Stimulated activated naive CD8-positive, alpha-beta T cell treated with anti-CD3 and anti-CD28 coated beads, Interleukin-15, Interleukin-2, amounts not matched to agents 100 U/mL and 50 U/mL, for 24 hours (primary cell): ENCODE measurements around the gene ZCCHC14.
"Not testable (repeated sequence)": the region's sequence is repeated elsewhere in the genome, so short reads cannot be mapped to it uniquely, and the experiment has no call there.

ENCODE experiments used
- ATAC-seq: fragments of 150-1000 bp; cut with Tn5 transposase; one replicate; pipeline ENCODE4 v1.10.0; 2021
- DNase-seq: peaks from one replicate; pipeline ENCODE4 v3.0.0; 2021

The ZCCHC14 gene

DNA sequence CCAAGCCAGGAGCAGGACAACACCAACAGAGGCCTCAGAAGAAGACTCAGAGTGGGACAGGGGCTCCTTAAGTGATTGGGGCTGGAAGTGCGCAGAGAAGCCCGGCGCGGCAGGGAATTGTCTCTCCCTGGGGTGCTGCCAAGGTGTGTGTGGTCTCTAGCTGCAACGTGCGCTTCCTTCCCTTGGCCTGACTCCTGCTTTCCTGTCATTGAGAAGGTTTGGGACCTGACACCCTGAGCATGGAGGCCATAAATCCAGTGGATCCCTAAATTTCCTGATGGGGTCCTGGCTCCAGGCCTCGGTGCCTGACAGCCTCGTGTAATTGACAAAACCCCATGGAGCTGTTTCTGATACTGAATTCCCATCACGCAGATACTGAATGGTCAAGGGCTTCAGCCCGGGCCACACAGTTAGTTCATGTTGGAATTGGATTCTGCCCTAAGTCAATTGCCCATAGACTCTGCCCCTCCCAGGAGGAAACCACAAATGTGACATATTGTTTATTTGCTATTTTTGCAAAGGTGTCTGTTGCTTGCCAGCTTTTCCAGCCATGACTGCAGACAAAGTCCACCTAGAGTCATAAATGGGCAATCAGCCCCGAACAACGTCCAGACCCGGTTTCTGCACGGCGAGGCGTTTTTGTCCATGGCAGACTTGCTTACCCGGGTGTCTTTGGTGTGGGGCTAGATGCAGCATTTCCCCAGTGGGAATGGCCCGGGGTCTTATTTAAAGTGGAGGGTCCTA is 4.4 kb upstream of the ZCCHC14 start:
- not testable (repeated sequence) for DNase-seq, ATAC-seq

DNA sequence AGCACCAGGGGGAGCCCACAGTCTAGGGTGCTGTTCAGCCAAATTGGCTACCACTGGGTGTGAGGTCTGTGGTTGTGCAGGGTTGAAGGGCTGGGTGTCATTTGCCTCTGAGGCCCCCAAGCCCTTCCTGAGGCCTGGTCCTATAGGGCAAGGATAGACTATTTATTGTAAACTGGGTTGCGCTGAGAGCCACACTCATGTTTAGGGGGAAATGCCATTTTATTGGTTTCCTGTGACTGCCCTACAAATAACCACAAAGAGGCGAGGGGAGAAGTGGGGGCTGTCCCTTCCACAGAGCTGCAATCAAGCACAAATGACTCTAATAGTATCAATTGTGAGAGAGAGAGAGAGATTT is 3.6 kb upstream of the ZCCHC14 start:
- DNase-seq (peak; percentile 36), ATAC-seq (peak; percentile 40)

DNA sequence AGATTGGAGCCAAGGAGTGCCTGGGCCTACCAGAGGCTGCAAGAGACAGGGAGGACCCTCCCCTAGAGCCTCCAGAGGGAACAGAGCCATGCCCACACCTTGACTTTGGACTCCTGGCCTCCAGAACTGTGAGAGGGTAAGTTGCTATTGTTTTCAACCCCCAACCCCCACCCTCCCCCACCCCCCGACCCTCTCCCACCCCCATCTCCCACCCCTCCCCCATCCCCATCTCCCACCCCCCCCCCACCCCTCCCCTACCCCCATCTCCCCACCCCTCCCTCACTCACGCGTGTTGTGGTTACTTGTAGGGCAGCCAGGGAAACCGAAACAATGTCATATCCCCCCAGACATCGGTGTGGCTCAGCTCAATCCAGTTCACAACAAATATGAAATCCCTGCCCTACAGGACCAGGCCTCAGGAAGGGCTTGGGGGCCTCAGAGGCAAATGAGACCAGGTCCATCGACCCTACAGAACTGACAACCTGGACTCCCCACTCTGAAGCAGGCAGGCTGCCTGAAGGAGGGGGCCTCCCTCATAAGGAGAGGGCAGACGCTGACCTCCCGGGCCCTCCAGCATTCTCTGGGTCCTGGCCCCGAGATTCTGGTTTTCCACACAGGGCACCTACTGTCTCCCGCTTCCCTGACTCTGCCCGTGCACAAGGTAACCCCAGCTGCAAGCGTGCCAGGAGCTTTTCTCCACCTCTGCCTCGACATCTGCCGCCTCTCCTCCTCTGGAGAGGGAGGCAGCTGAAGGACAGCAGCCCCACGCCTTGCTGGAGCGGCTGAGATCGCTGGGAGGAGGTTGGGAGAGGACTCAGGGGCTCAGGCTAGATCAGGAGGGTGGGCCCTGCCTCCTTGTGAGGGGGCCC is 3.0 kb upstream of the ZCCHC14 start:
- no peak for DNase-seq
- ATAC-seq, result no peak

DNA sequence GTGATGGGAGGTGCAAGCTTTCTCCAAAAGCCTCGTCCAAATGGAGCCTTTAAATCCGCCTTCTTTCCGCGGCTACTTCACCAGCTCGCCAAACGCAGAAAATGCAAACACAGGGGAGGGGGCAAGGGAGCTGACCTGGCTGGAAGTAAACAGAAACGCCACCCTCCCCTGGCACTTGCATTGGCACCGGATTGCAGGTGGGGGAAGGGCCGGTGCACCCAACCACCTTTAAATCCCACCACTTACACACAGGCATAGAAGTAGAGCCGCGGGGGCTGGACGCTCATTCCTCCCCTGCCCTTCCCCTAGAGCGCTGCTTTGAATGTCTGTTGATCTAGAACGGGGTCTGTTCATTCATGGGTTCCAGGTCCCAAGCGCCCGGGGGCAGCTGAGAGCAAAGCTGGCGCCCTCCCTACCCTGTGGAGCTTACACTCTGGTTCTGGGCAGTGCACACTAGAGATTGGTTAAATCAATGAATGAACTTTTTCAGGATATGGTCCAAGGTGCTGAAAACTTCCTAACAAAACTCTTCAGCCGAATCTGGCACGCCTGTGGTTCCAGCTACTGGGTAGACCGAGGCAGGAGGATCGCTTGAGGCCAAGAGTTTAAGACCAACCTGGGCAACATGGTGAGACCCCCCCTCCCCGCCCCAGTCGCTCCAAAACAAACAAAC is 920 bp upstream of the ZCCHC14 start:
- ATAC-seq (no peak), DNase-seq (peak; percentile 9)

DNA sequence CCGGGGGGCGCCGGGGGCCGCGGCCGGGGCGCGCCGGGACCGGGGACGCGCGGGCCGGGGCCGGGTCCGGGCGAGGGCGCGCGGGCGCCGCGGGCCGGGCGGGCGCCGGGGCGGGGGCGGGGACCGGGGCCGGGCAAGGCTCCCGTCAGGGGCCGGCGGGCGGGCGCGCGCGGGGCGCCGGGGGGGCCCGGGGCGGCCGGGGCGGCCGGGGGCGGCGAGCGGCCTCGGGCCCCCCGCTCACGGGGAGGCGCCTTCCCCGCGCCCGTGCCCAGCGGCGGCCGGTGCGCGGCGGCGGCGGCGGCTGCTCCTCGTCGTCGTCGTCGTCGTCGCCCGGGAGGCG is 563 bp downstream of the ZCCHC14 start:
- DNase-seq (peak; percentile 10), ATAC-seq (no peak)

DNA sequence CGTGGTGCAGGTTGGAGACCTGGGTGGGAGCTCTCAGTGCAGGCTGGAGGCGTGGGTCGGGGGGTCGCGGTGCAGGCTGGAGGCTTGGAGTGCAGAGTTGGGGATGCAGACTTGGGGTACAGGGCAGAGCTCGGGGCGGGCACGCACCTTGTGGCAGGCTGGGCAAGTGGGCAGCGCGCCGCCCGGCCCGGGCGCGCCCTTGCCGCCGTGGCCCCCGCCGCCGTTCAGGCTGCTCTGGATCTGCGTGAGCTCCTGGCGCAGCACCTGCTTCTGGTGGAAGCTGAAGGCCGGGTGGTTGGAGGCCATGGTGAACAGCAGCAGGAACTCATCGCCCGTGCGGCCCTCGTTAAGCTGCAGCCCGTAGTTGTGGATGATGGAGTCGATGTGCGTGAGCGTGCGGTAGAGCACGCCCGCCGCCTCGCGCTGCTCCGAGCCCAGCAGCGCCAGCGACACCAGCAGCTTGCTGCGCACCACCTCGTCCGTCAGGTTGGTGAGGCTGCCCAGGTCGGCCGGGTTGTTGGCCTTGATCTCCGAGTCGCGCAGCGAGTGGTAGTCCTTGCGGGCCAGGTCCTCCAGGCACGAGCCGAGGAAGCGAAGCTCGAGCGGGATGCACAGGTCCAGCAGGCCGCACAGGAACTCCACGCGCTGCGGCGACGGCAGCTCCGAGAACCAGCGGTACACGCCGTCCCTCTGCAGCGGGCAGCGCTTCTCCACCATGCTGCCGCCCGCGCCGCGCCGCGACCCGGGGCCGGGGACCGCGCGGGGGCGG is 1.1 kb downstream of the ZCCHC14 start:
- peak; percentile 29 for DNase-seq

DNA sequence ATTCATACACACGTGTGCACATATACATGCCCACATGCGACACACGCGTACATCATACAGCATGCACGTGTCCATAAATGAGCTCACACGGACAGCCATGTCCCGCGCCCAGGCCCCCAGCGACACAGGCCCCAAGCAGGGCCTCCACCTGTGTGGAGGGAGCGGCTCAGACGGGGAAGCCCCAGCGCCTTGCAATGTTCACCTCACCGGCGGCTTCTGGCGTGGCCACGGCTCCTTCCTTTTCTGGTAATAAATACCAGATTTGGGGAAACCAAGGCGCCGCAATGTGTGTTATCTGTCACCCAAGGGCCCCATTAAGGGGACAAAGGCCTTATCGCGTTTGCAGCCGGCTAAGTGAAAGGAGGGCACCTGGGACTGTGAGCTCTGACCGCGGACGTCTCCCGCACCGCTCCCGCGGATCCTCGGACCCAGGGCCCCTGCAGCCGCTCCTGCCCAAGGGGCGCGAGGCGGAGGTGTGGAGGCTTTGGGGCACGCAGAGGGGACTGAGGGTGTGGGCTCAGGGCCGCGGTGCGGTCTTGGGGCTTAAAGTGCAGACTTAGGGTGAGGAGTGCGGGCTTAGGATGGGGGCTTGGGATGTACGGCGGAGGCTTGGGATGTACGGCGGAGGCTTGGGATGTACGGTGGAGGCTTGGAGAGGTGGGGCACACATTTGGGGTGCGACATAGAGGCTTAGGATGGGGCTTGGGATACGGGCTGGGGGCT is 1.9 kb downstream of the ZCCHC14 start:
- ATAC-seq, result peak; percentile 50
- DNase-seq, result peak; percentile 74

More for the DNA sequence above, 1.1 kb downstream of the ZCCHC14 start:
- ATAC-seq, result no peak

DNA sequence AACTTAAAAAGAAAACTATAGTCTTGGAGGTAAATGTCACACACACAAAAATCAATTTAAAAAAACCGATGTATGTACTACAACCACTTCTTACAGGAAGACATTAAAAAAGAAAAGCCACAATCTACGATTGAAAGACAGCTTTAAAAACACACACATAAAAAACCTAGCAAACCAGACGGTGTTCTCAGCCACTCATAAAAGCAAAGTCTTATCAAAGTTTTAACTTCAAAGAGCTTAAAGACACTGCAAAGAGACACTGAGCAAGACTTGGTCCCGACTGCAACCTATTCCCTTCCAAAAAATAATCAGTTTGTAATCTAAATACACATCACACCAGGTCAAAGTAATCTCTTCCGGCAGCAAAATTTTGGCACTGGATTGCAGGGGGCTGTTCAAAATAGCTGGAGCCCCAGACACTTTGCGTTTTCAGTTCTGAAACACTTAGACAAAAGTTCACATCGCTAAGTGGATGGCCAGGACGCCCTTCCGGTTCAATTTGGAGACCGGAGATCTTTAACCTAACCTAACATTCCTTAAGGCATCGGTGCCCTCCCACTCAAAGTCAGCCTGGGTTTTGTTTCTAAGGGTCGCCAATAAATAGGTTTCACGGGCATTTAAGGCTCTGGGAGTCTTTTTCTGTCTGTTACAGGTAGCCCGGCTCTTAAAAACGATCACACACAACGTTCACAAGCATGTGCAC is 2.6 kb downstream of the ZCCHC14 start:
- ATAC-seq (no peak), DNase-seq (peak; percentile 11)

DNA sequence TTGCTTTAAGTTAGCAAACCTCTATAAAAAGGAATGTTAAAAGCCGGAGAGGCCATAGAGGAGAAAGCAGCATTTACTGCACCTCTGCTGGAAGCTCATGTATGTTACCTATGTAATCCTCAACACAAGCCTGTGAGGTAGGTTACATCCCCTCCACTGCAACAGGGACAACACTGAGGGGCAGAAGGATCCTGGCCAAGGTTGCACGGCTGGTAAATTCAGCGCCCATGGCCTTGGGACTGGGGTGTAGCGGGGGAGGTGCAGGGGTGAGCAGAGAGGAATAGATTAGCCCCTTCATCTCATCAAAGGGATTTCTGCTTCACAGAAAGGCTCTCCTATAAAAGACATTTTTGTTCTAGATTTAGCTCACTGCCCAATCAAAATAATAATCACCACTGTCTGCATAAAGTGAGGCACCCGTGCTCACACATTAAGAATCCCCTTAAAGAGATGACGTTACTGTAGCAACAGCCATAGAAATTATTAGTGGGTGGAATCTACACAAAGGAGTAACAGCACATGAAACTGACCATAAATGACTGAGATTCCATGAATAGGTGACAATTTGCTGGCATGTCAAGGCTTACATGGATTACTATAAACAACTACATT is 3.3 kb downstream of the ZCCHC14 start:
- no peak for DNase-seq
- no peak for ATAC-seq

DNA sequence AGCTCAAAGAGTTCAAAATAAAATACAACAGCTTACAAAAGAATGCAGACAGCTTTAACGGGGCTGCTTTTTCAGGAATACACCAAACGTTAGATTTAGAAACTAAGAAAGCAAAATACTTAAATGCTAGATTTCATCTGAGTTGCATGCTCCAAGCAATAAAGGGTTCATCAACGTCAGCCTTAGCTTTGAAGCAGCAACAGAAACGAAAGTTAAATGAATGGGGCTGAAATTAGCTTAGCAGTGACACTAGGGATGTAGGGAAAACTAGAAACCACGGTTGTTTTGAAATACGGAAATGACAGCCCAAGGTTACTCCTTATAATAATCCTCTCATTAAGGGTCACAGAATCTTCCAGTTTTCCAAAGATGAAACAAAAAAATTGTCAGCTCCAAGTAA is 3.9 kb downstream of the ZCCHC14 start:
- not testable (repeated sequence) for ATAC-seq, DNase-seq

DNA sequence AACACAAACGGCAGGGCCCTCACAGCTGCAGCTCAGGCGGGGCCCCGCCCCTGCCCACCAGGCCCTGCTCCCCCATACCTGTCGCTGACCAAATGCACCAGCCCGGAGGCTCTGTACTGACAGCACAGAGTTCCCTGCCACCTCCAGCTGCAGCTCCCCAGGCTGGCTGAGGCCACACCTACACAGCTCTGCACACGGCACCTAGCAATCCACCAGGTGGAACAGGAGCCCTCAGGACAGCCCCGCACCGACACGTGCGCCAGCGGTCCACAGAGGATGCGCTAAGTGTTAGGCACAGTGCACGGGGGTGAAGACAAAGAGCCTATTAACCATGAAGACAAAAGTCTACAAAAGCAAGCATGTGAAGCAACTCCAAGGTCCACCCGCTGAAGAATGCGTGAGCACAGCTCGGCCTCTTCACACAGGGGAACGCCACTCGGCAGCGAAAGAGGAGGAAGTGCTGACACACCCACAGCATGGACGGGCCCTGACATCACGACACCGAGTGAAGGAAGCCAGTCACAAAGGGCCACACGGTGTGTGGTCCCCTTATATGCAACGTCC is 5.4 kb downstream of the ZCCHC14 start:
- DNase-seq, result no peak
- ATAC-seq, result no peak

DNA sequence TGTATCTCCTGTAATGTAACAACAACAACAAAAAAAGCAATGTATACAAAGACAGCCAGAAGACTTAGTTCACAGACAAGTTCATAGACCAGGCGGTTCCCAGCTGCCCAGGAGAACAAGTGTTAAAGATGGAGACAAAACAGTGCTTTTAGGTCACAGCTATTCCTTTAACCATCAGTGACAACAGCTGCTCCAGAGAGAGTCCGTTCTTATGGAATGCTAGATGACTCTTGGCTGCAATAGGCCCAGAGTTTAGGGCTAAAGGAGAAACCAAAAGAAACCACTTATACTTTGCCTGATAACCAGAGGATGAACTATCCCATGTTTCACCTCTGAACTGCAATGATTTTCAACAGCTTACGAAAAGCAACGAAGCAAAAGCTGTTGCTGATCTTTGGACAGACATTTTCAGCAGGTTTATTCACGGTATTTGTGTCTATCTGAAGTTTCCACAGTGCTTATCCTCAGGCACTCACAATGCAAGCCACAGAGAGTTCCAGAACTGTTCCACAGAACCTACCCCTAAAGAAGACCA is 6.0 kb downstream of the ZCCHC14 start:
- DNase-seq (no peak), ATAC-seq (no peak)

DNA sequence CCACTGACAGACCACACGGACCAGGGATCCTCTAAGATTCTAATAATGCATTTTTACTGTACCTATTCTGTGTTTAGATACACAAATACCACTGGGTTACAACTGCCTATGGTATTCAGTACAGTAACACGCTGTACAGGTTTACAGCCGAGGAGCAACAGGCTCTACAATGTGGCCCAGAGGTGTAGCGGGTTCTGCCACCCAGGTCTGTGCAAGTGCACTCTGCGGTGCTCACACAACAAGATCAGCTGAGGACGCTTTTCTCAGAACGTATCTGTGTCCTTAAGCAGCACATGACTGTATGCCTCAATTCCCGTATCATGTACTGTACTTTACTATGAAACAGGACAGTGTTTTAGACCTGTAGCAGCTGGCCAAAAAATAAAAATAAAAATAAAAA is 6.5 kb downstream of the ZCCHC14 start:
- no peak for ATAC-seq

DNA sequence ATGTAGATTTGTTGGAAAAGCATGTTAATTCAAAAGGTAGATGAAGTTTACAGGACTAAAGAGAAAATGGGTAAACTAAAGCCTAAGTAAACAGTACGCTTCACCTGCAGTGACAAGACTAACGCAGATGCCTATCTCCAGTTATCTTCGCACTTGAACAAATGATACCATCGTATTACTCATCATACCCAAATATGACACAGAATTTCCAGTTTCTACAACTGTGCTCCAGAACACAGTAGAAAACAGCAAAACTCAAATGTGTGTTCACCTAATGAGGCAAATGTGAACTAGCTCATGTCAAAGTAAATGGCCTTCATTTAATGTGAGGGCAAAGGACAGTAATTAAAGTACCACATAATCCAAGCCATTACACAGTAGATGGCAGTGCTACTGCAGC is 7.0 kb downstream of the ZCCHC14 start:
- not testable (repeated sequence) for DNase-seq
- peak; percentile 72 for ATAC-seq

More for the DNA sequence above, 6.5 kb downstream of the ZCCHC14 start:
- no peak for DNase-seq

DNA sequence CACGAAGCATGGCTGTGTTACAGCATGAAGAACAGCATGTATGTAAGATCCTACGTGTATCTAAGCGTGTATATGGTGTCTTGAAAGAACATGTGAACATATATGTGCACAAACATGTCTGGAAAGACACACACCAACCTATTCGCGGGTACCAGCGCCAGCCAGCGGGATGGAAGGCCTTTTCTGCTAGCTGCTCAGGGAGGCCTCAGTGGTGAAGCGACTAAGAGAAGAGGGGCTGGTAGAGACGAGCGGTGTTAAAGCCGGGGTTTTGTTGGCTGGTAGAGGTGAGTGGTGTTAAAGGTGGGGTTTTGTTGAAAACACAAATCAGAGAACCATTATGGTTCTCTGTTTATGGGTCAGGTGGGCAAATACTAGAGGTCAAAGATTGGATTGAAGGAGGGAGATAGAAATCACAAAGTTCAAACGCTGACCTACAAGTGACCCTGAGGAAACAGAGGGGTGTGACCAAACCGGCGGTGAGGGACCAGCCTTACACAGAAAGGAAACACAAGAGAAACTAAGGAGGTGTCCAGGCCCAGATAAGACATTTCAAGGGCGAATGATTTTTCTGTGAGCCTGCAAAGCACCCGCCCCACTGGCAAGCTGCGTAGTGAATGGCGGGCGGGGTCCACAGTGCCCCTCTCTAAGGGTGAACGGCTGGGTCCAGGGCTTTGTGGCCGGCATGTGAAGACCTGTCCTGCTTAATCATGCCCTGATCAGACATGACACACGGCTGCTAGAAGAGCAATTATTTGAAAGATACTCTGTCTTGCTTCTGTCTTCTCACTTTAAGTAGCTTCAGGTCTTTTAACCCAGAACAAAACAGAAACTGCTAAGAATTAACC is 8.1 kb downstream of the ZCCHC14 start:
- ATAC-seq, result no peak
- DNase-seq, result no peak

DNA sequence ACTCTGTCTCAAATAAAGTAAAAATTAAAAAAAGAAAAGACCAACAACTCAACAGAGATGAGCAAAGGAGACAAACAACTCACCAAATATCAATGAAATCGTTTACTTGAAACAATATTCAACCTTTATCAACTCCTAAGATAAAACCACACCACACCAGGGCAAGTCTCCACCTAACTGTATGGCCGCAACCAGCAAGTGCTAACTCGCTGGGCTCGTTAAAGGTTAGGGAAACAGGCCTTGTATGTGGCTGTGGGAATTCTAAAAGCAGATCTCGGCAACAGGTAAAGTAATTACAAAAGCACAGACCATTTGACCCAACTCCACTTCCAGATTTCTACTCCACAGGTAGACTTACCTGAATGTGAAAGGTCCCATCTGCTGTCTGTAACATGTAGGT is 9.3 kb downstream of the ZCCHC14 start:
- DNase-seq, result no peak

DNA sequence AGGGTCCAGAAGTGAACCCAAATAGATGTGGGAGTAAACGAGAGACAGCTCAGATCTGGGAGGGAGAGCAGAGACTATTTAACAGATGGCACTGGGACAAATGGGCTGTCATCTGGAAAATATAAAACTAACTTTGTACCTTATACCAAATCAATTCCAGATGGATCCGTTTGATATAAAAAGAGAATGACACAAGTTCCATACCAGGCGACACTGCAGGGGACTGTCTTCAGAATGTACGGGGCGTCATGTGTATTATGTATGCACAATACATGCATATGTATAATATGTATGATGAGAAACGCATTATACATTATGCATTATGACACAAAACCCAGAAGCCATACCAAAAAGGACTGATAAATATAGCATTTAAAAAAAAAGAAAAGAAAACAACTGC is 10.2 kb downstream of the ZCCHC14 start:
- ATAC-seq, DNase-seq: not testable (repeated sequence)

More for the DNA sequence above, 9.3 kb downstream of the ZCCHC14 start:
- no peak for ATAC-seq

DNA sequence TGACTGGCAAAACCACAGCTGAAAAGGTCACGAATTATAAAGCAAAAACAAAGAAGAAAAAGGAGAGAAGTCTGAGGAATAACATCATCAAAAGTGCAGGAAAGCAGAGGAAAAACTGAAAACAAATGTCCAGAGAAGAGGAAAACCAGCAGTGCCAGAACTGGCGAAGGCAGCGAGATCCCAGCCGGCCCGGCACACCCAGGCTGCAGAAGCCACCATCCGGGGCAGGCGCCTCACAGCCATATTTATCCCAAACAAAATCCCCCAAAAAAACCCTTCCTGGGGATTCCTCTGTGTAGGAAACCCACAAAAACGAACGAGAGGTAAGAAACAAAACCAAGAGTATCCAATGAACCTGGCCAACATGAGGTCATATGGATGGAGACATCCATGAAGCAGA is 10.6 kb downstream of the ZCCHC14 start:
- ATAC-seq (no peak), DNase-seq (no peak)

DNA sequence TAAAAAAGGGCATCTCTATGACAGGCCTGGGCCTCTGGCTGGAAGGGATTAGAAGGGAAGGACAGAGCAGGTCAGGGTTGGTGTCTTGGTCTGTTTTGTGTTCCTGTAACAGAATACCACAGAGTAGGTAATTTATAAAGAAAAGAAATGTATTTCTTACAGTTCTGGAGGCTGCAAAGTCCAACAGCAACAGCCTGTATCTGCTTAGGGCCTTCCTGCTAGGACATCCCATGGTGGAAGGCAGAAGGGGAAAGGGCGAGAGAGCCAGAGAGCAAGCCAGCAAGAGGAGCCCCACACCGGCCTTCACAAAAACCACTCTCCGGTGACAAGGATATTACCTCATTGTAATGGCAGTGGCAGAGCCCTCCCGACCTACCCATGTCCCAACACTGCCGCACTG is 11.1 kb downstream of the ZCCHC14 start:
- ATAC-seq, DNase-seq: not testable (repeated sequence)
